Testis (tissue), 2 donors: ENCODE measurements around the gene IVNS1ABP.

Source experiments
- POLR2A ChIP-seq: fragments of 450-650 bp; IDR thresholded peaks from one replicate; pipeline ENCODE4 v1.6.1; 2017; ENCODE audit warnings: antibody characterized with exemption, mild to moderate bottlenecking, moderate library complexity
- TF ChIP-seq, protein P1 (sequence below), 3 experiments: fragments of 450-650 bp in 2 of 3; fragments of 200-600 bp in 1 of 3; sonication (generic) in 1 of 3; IDR thresholded peaks; one replicate each; pipeline ENCODE4 v1.5.1; 2016 to 2019; ENCODE audit warnings: antibody characterized with exemption in 3 of 3, mild to moderate bottlenecking in 2 of 3, moderate library complexity in 1 of 3

DNA sequence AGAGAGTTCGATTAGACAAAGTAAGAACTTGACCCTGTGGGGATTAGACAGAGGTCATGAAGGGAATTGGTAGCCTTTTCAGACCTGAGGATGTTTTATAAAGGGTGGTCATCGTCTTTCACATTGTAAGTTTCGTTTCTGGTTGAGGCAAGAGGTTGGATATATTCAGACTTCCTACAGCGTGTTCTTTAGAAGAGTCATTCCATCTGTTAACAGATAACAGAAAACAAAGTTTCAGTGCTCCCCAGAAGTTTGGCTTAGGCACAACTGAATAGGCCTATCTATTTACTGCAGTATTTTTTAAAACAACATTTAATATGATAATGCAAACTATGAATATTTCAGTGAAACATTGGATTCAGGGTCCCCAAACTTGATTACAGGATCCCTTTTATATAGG lies 17.1 kb upstream of the IVNS1ABP start:
- TF ChIP-seq, protein P1, sequence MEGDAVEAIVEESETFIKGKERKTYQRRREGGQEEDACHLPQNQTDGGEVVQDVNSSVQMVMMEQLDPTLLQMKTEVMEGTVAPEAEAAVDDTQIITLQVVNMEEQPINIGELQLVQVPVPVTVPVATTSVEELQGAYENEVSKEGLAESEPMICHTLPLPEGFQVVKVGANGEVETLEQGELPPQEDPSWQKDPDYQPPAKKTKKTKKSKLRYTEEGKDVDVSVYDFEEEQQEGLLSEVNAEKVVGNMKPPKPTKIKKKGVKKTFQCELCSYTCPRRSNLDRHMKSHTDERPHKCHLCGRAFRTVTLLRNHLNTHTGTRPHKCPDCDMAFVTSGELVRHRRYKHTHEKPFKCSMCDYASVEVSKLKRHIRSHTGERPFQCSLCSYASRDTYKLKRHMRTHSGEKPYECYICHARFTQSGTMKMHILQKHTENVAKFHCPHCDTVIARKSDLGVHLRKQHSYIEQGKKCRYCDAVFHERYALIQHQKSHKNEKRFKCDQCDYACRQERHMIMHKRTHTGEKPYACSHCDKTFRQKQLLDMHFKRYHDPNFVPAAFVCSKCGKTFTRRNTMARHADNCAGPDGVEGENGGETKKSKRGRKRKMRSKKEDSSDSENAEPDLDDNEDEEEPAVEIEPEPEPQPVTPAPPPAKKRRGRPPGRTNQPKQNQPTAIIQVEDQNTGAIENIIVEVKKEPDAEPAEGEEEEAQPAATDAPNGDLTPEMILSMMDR (IDR thresholded peaks at IDR 0.05), result no peak
- TF ChIP-seq POLR2A, result no peak
